ENCODE results near the gene RYK.

GRCh38 chr3:134222835-134223234 lies 27.8 kb downstream of the RYK start:
- TF ChIP-seq, protein P1, sequence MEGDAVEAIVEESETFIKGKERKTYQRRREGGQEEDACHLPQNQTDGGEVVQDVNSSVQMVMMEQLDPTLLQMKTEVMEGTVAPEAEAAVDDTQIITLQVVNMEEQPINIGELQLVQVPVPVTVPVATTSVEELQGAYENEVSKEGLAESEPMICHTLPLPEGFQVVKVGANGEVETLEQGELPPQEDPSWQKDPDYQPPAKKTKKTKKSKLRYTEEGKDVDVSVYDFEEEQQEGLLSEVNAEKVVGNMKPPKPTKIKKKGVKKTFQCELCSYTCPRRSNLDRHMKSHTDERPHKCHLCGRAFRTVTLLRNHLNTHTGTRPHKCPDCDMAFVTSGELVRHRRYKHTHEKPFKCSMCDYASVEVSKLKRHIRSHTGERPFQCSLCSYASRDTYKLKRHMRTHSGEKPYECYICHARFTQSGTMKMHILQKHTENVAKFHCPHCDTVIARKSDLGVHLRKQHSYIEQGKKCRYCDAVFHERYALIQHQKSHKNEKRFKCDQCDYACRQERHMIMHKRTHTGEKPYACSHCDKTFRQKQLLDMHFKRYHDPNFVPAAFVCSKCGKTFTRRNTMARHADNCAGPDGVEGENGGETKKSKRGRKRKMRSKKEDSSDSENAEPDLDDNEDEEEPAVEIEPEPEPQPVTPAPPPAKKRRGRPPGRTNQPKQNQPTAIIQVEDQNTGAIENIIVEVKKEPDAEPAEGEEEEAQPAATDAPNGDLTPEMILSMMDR (conservative IDR thresholded peaks at IDR 0.05; ENCODE audit: low read length) = no peak
- no peak for TF ChIP-seq EZH2phosphoT487 (IDR thresholded peaks at IDR 0.05; ENCODE audit: borderline replicate concordance)

All from Loucy (cell line).